LNCaP clone FGC (cell line): ENCODE data around the gene TMEM51.

Experiments
- DNase-seq: peaks from one replicate; pipeline ENCODE4 v3.0.0-alpha.2; 2011; ENCODE audit warnings: low read depth
- H3K4me3 ChIP-seq: 2 replicates; pipeline ENCODE4 v1.5.1; 2011; ENCODE audit warnings: mild to moderate bottlenecking, low read depth, low read length, control low read depth
- TF ChIP-seq, protein P1 (sequence below): IDR thresholded peaks from 2 replicates; pipeline ENCODE4 v1.5.1; 2012; ENCODE audit warnings: mild to moderate bottlenecking; ENCODE audit not compliant: control insufficient read depth, insufficient read depth; ENCODE audit errors: extremely low read depth

Gene TMEM51

DNA sequence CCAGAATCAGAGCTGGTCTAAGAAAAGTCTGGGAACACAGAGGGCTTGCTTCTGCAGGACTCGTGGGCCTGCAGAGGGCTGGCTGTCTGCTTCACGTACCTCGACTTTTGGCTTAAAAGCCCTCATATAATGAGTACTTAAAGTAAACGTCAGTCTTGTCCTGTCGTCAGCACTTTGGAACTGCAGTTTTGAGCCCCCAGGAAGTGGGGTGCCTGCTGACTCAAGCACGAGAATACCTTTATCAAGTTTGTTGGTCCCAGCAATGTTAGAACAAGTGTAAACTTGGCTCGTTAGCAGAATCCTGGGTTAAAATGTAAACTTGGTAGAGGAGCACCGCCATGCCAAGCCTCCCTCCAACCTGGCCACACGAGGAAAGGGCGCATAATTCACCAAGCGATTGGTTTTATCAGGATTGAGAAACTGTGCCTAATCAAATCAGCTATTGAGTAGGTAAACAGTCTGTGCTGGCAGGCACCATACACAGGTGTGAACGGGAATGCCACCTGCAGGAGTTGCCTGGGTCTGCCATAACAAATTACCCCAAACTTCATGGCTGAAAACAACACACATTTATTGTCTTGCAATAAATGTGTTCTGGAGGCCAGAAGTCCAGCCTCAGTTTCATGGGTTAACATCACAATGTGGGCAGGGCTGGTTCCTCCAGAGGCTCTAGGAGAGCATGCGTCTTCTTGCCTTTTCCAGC, 48.5 kb downstream of the TMEM51 start:
- no peak overlapping the region for H3K4me3 ChIP-seq
- DNase-seq: no peak
- TF ChIP-seq, protein P1, sequence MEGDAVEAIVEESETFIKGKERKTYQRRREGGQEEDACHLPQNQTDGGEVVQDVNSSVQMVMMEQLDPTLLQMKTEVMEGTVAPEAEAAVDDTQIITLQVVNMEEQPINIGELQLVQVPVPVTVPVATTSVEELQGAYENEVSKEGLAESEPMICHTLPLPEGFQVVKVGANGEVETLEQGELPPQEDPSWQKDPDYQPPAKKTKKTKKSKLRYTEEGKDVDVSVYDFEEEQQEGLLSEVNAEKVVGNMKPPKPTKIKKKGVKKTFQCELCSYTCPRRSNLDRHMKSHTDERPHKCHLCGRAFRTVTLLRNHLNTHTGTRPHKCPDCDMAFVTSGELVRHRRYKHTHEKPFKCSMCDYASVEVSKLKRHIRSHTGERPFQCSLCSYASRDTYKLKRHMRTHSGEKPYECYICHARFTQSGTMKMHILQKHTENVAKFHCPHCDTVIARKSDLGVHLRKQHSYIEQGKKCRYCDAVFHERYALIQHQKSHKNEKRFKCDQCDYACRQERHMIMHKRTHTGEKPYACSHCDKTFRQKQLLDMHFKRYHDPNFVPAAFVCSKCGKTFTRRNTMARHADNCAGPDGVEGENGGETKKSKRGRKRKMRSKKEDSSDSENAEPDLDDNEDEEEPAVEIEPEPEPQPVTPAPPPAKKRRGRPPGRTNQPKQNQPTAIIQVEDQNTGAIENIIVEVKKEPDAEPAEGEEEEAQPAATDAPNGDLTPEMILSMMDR: no peak

DNA sequence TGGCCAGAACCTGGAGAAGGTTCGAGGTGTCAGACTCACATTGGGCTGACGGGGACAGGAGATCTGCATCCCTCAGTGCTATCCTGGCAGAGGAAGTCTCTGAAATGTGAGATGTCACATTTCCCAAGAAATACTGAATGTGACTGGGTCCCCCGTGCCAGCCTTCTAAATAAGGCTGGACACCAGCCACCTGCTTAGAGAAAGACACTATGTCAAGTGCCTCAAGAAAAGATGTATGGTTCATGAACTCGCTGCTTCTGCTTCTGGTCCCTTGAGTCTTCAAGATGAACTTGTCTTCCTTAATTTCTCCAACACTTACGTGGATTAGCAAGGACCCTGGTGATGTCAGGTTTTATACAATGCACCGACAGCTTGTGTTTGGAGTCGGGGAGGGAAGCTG, 51.4 kb downstream of the TMEM51 start:
- TF ChIP-seq, protein P1: no peak
- H3K4me3 ChIP-seq: no peak overlapping the region
- no peak for DNase-seq

DNA sequence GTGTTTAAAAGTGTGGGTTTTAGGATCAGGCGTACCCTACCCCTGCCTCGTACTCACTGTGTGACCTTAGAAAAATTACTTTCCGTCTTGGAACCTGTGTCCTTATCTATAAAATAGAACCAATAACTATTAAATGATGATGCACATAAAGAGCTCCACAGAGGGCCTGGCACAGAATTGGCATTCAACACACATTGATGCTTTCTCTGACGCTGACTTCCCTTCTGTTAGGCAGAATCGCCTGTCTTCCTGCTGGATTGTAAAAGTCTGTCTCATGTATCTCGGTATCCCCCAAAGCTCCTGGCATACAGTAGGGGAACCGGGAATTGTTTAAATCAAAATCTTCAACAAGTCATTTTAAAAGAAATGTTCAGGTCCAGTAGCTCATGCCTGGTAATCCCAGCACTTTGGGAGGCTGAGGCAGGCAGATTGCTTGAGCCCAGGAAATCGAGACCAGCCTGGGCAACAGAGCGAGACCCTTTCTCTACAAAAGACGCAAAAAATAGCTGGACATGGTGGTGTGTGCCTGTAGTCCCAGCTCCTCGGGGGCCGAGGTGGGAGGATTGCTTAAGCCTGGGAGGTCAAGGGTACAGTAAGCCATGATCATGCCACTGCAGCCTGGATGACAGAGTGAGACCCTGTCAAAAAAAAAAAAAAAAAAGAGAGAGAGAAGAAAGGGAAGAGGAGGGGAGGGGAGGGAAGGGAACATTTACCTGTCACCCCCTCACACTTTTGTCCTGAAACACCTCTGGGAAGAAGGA, 52.2 kb downstream of the TMEM51 start:
- no peak for DNase-seq
- H3K4me3 ChIP-seq: no peak overlapping the region
- TF ChIP-seq, protein P1: no peak

DNA sequence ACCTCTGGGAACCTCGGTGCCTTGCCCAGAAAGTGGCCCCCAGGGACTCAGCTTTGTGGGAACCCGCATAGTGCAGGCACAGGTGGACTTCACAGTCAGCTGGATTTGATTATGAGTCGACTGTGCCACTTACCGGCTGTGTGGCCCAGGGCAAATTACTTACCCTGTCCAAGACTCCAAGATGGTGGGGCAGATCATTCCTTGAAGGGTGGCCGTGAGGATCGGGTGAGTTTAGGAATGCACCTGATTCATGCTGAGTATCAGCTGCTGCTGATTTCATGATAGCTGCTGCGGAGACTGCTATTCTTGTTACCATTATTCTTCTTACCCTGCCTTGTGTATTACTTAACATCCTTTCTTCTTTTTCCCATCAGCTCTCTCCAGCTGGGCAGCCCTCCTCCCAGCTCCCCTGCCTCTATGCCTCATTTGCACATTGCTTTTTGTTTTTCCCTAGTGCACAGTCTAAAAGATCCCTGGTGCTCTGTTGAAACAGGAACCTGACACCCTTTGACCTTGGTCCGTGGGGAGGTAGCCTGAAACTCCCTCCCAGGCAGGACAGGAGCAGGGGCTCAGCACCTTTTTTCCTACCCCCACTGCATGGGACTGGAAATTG, 53.0 kb downstream of the TMEM51 start:
- no peak overlapping the region for H3K4me3 ChIP-seq
- TF ChIP-seq, protein P1: no peak
- DNase-seq: no peak

DNA sequence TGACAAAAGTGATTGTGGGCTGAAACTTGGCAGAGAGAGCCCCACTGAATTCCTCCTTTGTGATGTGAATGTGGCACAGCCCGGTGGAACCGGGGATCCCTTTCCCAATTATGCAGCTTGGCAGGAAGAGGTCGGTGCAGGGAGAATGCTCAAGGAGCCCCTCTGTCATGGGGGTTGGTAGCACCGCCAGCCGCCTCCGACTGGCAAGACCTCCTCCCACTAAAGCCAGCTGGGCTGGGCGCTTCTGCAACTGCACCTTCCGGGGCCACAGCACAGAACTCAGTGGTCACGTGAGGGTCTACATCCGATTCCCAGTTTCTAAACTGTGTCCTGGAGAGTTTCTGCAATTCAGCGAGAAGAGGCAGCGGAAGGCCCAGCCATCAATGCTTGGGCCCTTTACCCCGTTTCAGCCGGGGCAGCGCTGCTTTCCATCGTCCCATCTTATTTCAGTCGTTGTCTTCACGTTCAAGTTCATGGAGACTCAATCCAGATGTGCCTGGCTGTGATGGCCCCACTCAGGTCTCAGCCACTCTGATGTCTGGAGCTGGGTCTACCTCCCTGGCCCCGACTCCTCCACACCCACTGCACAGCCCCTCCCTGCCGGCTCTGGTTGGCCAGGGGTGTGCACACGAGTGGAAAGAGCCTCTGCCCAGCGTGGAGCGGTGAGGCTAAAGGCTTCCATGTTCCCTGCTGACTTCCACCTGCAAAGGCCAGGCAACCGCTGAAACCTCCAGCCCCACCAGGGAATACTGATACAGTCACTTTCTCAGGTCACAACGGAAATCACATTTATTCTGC, 53.7 kb downstream of the TMEM51 start:
- DNase-seq: no peak
- TF ChIP-seq, protein P1: no peak
- no peak overlapping the region for H3K4me3 ChIP-seq

DNA sequence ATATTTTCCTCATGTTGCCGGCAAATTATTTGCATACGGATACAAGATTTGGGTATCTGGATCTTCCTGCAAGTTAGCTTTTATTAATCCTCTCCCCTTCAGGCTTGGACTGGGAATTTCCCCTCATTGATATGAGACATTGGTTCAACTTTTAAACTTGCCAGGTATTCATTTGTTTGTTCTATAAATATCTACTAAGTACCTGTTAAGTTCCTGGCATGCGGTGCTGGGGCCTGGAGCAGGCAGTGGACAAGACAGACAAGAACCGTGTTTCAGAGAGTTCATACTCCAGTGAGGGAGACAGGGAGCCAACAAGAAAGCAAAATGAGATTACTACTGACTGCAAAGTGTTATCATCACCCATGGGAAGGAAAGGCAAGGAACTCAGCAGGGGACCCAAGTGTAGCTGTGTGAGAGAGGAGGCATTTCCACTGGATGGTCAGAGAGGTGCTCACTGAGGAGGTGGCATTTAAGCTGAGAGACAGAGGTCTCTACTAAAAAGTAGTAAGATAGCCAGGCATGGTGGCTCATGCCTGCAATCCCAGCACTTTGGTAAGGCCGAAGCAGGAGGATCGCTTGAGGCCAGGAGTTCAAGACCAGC, 54.4 kb downstream of the TMEM51 start:
- no peak overlapping the region for H3K4me3 ChIP-seq
- TF ChIP-seq, protein P1: no peak
- peak; percentile 23 for DNase-seq
